Adrenal gland (tissue), 12 donors: ENCODE data around the gene SSH3. TPM values are rescaled to one million over a fixed set of nuclear protein-coding genes. Genes with fewer than 3 reads are reported as not detected.

ENCODE experiments used
- DNase-seq, 7 donors: peaks; one replicate each; pipeline ENCODE4 v3.0.0-alpha.2; 2019 to 2020
- H3K27ac ChIP-seq, 5 donors: fragments of 200-600 bp; sonication (generic) in 4 of 5; 1 replicate in 3 of 5; 2 replicates in 2 of 5; pipeline versions ENCODE4 v1.5.1 to v1.8.0; 2016 to 2020; ENCODE audit warnings: mild to moderate bottlenecking in 1 of 5
- H3K27me3 ChIP-seq: fragments of 200-600 bp; 2 replicates; pipeline ENCODE4 v1.8.0; 2021
- H3K36me3 ChIP-seq, 2 donors: fragments of 200-600 bp; replicated peaks in 1 of 2; 1 replicate in 1 of 2; 2 replicates in 1 of 2; pipeline versions ENCODE4 v1.5.1 to v1.8.0; 2018 to 2022
- H3K4me1 ChIP-seq, 2 donors: fragments of 200-600 bp; replicated peaks in 1 of 2; 1 replicate in 1 of 2; 2 replicates in 1 of 2; pipeline versions ENCODE4 v1.5.1 to v1.8.0; 2018 to 2021
- H3K4me3 ChIP-seq, 4 donors: fragments of 200-600 bp; sonication (generic) in 3 of 4; one replicate each; pipeline ENCODE4 v1.5.1; 2016 to 2018
- H3K9me3 ChIP-seq, 3 donors: fragments of 200-600 bp; sonication (generic) in 1 of 3; replicated peaks in 1 of 3; 1 replicate in 2 of 3; 2 replicates in 1 of 3; pipeline versions ENCODE4 v1.5.1 to v1.8.0; 2016 to 2021
- CTCF ChIP-seq, 6 experiments: fragments of 450-650 bp in 4 of 6; fragments of 200-600 bp in 2 of 6; sonication (generic) in 1 of 6; IDR thresholded peaks; 1 replicate in 5 of 6; 2 replicates in 1 of 6; pipeline versions ENCODE4 v1.5.1 to v1.8.0; 2016 to 2021; ENCODE audit warnings: antibody characterized with exemption in 6 of 6, mild to moderate bottlenecking in 2 of 6, moderate library complexity in 1 of 6
- POLR2A ChIP-seq, 2 donors: fragments of 450-650 bp; IDR thresholded peaks; one replicate each; pipeline ENCODE4 v1.6.1; 2017; ENCODE audit warnings: antibody characterized with exemption in 2 of 2, mild to moderate bottlenecking in 2 of 2, moderate library complexity in 1 of 2
- WGBS, 4 donors: extraction: QIAGEN DNeasy Blood & Tissue Kit in 2 of 4; methylation state at CpG; one replicate each; pipeline versions ENCODE4 v1.1.5 to v1.1.7; 2013 to 2017; 5-methylcytosine and 5-hydroxymethylcytosine counted together
- intact Hi-C, 2 donors: fragments of 100-400 bp; cut with DNase I; formaldehyde crosslinking; loops; one replicate each; pipeline versions ENCODE4 v1.14.1 to v1.15.0; 2022 to 2023
- polyA plus RNA-seq, 3 donors: library from polyadenylated mRNA; stranded (reverse); fragments of 200-250 nt in 2 of 3; fragments of 350-450 nt in 1 of 3; fragmentation: Illumina TruSeq in 1 of 3; extraction: RNeasy Lipid Tissue Mini Kit (QIAGEN cat#74804) in 1 of 3; gene quantifications; one replicate each; pipeline ENCODE4 v1.2.3, GENCODE V29; 2013 to 2014
- total RNA-seq, 9 donors: library from RNA; depleted of rRNA in 4 of 9; stranded (reverse); fragments of >200 nt in 4 of 9; fragments of 120-200 nt in 1 of 9; fragmentation: NEBNext Ultra II Directional in 1 of 9; extraction: Animal tissue kit (Norgen Biotek cat#: 25700) in 1 of 9; gene quantifications; one replicate each; pipeline versions ENCODE4 v1.1.0 to v1.2.4, GENCODE V29; 2013 to 2023
- donor health status: healthy with polysubstance abuse.
- donor health status: Bipolar disorder and iron deficiency.
- donor health status: DM: yes; HTN: yes; CAD: no.
- donor health status: DM: no; HTN: no; CAD: no.
- donor health status: DM: no; HTN: no; CAD: no.
- donor health status: DM: yes; HTN: yes; CAD: no.

Gene SSH3
- total and polyA plus RNA-seq, 12 donors, result 4.2 to 35.2 (median 24.6) TPM

GRCh38 chr11:67308031-67308866 lies 4.9 kb downstream of the SSH3 start:
- intact Hi-C loops, result no loop called here
- Histone ChIP-seq H3K36me3 (peaks cover 0 to 20% of the 10 kb centered on the region in 2 donors), H3K27me3 (no peaks in the 10 kb centered on the region), H3K4me1 (peaks cover 7 to 11% of the 10 kb centered on the region in 2 donors), H3K27ac (no peak overlapping the region), H3K9me3 (no peaks in the 10 kb centered on the region), H3K4me3 (no peak overlapping the region)
- no peak for TF ChIP-seq CTCF (IDR thresholded peaks at IDR 0.05)
- TF ChIP-seq POLR2A (IDR thresholded peaks at IDR 0.05), result no peak
- WGBS, 4 donors, result 93 to 96% (median 95%) methylated on average over 9 to 20 of the region's 20 CpGs
- peak in 2 of 7 donors; percentile 11 to 41 for DNase-seq

- Histone ChIP-seq H3K27me3 (no peaks in the 10 kb centered on the region), H3K9me3 (no peaks in the 10 kb centered on the region), H3K27ac (no peak overlapping the region), H3K36me3 (peaks cover 0 to 20% of the 10 kb centered on the region in 2 donors), H3K4me1 (peaks cover 3 to 6% of the 10 kb centered on the region in 2 donors), H3K4me3 (no peak overlapping the region)
- no peak for TF ChIP-seq CTCF (IDR thresholded peaks at IDR 0.05)
- TF ChIP-seq POLR2A (IDR thresholded peaks at IDR 0.05), result no peak
- peak in 1 of 7 donors; percentile 36 for DNase-seq
- WGBS, 4 donors, result 87 to 100% (median 99%) methylated on average over 3 to 11 of the region's 11 CpGs
- intact Hi-C loops, result no loop called here
These were observed 5.8 kb downstream of the SSH3 start for GRCh38 chr11:67309166-67309565.

GRCh38 chr11:67309661-67310061 lies 6.3 kb downstream of the SSH3 start:
- peak in 1 of 7 donors; percentile 40 for DNase-seq
- Histone ChIP-seq H3K27ac (no peak overlapping the region), H3K9me3 (no peaks in the 10 kb centered on the region), H3K36me3 (peaks cover 0 to 20% of the 10 kb centered on the region in 2 donors), H3K27me3 (no peaks in the 10 kb centered on the region), H3K4me3 (no peak overlapping the region), H3K4me1 (peaks cover 0 to 1% of the 10 kb centered on the region in 2 donors)
- TF ChIP-seq POLR2A (IDR thresholded peaks at IDR 0.05), result no peak
- no peak for TF ChIP-seq CTCF (IDR thresholded peaks at IDR 0.05)
- 93 to 95% (median 94%) methylated on average over 10 to 14 of the region's 14 CpGs for WGBS, 4 donors
- intact Hi-C loops, result loop anchor here in 1 of 2 donors (10.0 kb wide), 1 partner anchor 225 kb away; no protein-coding TSS in a partner anchor

- WGBS, 4 donors, result 90 to 96% (median 94%) methylated on average over 15 to 19 of the region's 19 CpGs
- no peak overlapping the region for H3K27ac ChIP-seq
- H3K9me3 ChIP-seq, result no peaks in the 10 kb centered on the region
- H3K4me3 ChIP-seq, result no peak overlapping the region
- no peaks in the 10 kb centered on the region for H3K4me1 ChIP-seq
- peaks cover 0 to 20% of the 10 kb centered on the region in 2 donors for H3K36me3 ChIP-seq
- peak in 1 of 7 donors; percentile 44 for DNase-seq
- no peaks in the 10 kb centered on the region for H3K27me3 ChIP-seq
- TF ChIP-seq CTCF (IDR thresholded peaks at IDR 0.05), result no peak
- no peak for TF ChIP-seq POLR2A (IDR thresholded peaks at IDR 0.05)
- intact Hi-C loops, result loop anchor here in 1 of 2 donors (10.0 kb wide), 1 partner anchor 226 kb away; no protein-coding TSS in a partner anchor
These were observed 7.1 kb downstream of the SSH3 start for GRCh38 chr11:67310246-67311050.
